Mononuclear cell (primary cell): ENCODE measurements around the gene GLIPR2. TPM values are rescaled to one million over a fixed set of nuclear protein-coding genes. Genes with fewer than 3 reads are reported as not detected.
A peak's percentile ranks its signal among the peaks of the same experiment; 100 is the strongest.

Experiments used
- H3K27me3 ChIP-seq: 2 replicates; pipeline ENCODE4 v1.6.0; 2011; ENCODE audit warnings: low read length, control low read depth; ENCODE audit not compliant: insufficient read depth
- H3K4me1 ChIP-seq: 2 replicates; pipeline ENCODE4 v1.5.1; 2011; ENCODE audit warnings: mild to moderate bottlenecking, low read length, control low read depth; ENCODE audit not compliant: insufficient read depth
- H3K4me3 ChIP-seq: 2 replicates; pipeline ENCODE4 v1.5.1; 2011; ENCODE audit warnings: mild to moderate bottlenecking, low read length, moderate library complexity
- H3K9me3 ChIP-seq: 2 replicates; pipeline ENCODE4 v1.5.1; 2011; ENCODE audit warnings: low read depth, mild to moderate bottlenecking, control low read depth, low read length
- total RNA-seq: library from RNA; depleted of rRNA; stranded (reverse); fragments of >200 nt; gene quantifications from one replicate; pipeline ENCODE4 v1.2.3, GENCODE V29; 2012

GLIPR2 gene
- total RNA-seq, 1 donor, result 86.0 TPM

GRCh38 chr9:36134761-36135505 is 1.6 kb upstream of the GLIPR2 start:
- peaks cover 39% of the 10 kb centered on the region for H3K4me1 ChIP-seq
- H3K4me3 ChIP-seq, result no peak overlapping the region
- no peaks in the 10 kb centered on the region for H3K27me3 ChIP-seq
- no peaks in the 10 kb centered on the region for H3K9me3 ChIP-seq

GRCh38 chr9:36135741-36136271 is 727 bp upstream of the GLIPR2 start:
- H3K4me3 ChIP-seq, result peak overlapping the region; percentile 78

GRCh38 chr9:36136894-36137391 is 410 bp downstream of the GLIPR2 start:
- H3K4me1 ChIP-seq, result peaks cover 59% of the 10 kb centered on the region
- H3K27me3 ChIP-seq, result no peaks in the 10 kb centered on the region
- H3K9me3 ChIP-seq, result no peaks in the 10 kb centered on the region
- peak overlapping the region; percentile 78 for H3K4me3 ChIP-seq

More at GRCh38 chr9:36135741-36136271, 727 bp upstream of the GLIPR2 start:
- H3K4me1 ChIP-seq, result peaks cover 48% of the 10 kb centered on the region
- no peaks in the 10 kb centered on the region for H3K9me3 ChIP-seq
- no peaks in the 10 kb centered on the region for H3K27me3 ChIP-seq

GRCh38 chr9:36137392-36138004 is 965 bp downstream of the GLIPR2 start:
- Histone ChIP-seq H3K9me3 (no peaks in the 10 kb centered on the region), H3K4me1 (peaks cover 65% of the 10 kb centered on the region), H3K4me3 (peak overlapping the region; percentile 78), H3K27me3 (no peaks in the 10 kb centered on the region)

- no peak overlapping the region for H3K4me3 ChIP-seq
- H3K27me3 ChIP-seq, result no peaks in the 10 kb centered on the region
- H3K4me1 ChIP-seq, result peaks cover 75% of the 10 kb centered on the region
- no peaks in the 10 kb centered on the region for H3K9me3 ChIP-seq
Measured at GRCh38 chr9:36138496-36138895, 2.0 kb downstream of the GLIPR2 start.

- H3K27me3 ChIP-seq, result no peaks in the 10 kb centered on the region
- H3K9me3 ChIP-seq, result no peaks in the 10 kb centered on the region
- H3K4me1 ChIP-seq, result peaks cover 79% of the 10 kb centered on the region
- no peak overlapping the region for H3K4me3 ChIP-seq
Measured at GRCh38 chr9:36138901-36139300, 2.4 kb downstream of the GLIPR2 start.

GRCh38 chr9:36140086-36141084 is 3.9 kb downstream of the GLIPR2 start:
- H3K9me3 ChIP-seq, result no peaks in the 10 kb centered on the region
- H3K27me3 ChIP-seq, result no peaks in the 10 kb centered on the region
- H3K4me1 ChIP-seq, result peaks cover 93% of the 10 kb centered on the region
- H3K4me3 ChIP-seq, result no peak overlapping the region

GRCh38 chr9:36141288-36141687 is 4.8 kb downstream of the GLIPR2 start:
- no peak overlapping the region for H3K4me3 ChIP-seq
- no peaks in the 10 kb centered on the region for H3K9me3 ChIP-seq
- no peaks in the 10 kb centered on the region for H3K27me3 ChIP-seq
- peaks cover 94% of the 10 kb centered on the region for H3K4me1 ChIP-seq

GRCh38 chr9:36141761-36142160 is 5.2 kb downstream of the GLIPR2 start:
- H3K9me3 ChIP-seq, result no peaks in the 10 kb centered on the region
- peaks cover 98% of the 10 kb centered on the region for H3K4me1 ChIP-seq
- no peaks in the 10 kb centered on the region for H3K27me3 ChIP-seq
- no peak overlapping the region for H3K4me3 ChIP-seq

GRCh38 chr9:36142510-36143244 is 6.1 kb downstream of the GLIPR2 start:
- Histone ChIP-seq H3K9me3 (no peaks in the 10 kb centered on the region), H3K4me1 (peaks cover 100% of the 10 kb centered on the region), H3K27me3 (no peaks in the 10 kb centered on the region), H3K4me3 (peak overlapping the region; percentile 8)

- Histone ChIP-seq H3K9me3 (no peaks in the 10 kb centered on the region), H3K4me1 (peaks cover 100% of the 10 kb centered on the region), H3K4me3 (peak overlapping the region; percentile 8), H3K27me3 (no peaks in the 10 kb centered on the region)
Measured at GRCh38 chr9:36143245-36143641, 6.7 kb downstream of the GLIPR2 start.

- peak overlapping the region; percentile 44 for H3K4me3 ChIP-seq
- no peaks in the 10 kb centered on the region for H3K27me3 ChIP-seq
- H3K9me3 ChIP-seq, result no peaks in the 10 kb centered on the region
- peaks cover 100% of the 10 kb centered on the region for H3K4me1 ChIP-seq
Measured at GRCh38 chr9:36144309-36145232, 8.0 kb downstream of the GLIPR2 start.

GRCh38 chr9:36145970-36146369 is 9.4 kb downstream of the GLIPR2 start:
- no peaks in the 10 kb centered on the region for H3K9me3 ChIP-seq
- no peaks in the 10 kb centered on the region for H3K27me3 ChIP-seq
- no peak overlapping the region for H3K4me3 ChIP-seq
- H3K4me1 ChIP-seq, result peaks cover 100% of the 10 kb centered on the region
